Trophoblast cell (in vitro differentiated cells and primary cell): ENCODE results near the gene SNAP25.

Source experiments
- DNase-seq, 2 donors: peaks; one replicate each; pipeline ENCODE4 v3.0.0-alpha.2; 2016
- H2AFZ ChIP-seq: 2 replicates; pipeline ENCODE4 v1.6.1; 2013; ENCODE audit warnings: low read length, moderate library complexity, mild to moderate bottlenecking; ENCODE audit not compliant: insufficient read depth, poor library complexity
- H2AK5ac ChIP-seq: 2 replicates; pipeline ENCODE4 v1.6.1; 2013; ENCODE audit warnings: mild to moderate bottlenecking, low read length
- H2BK120ac ChIP-seq: 2 replicates; pipeline ENCODE4 v1.6.1; 2013; ENCODE audit warnings: low read length, mild to moderate bottlenecking, moderate library complexity; ENCODE audit not compliant: insufficient read depth, poor library complexity
- H2BK12ac ChIP-seq: 2 replicates; pipeline ENCODE4 v1.6.1; 2013; ENCODE audit warnings: mild to moderate bottlenecking, low read length, moderate library complexity
- H2BK5ac ChIP-seq: 2 replicates; pipeline ENCODE4 v1.6.1; 2013; ENCODE audit warnings: low read length, low read depth, moderate library complexity, mild to moderate bottlenecking; ENCODE audit not compliant: poor library complexity
- H3K14ac ChIP-seq: 2 replicates; pipeline ENCODE4 v1.6.1; 2013; ENCODE audit warnings: mild to moderate bottlenecking, low read length
- H3K18ac ChIP-seq: 2 replicates; pipeline ENCODE4 v1.6.1; 2013; ENCODE audit warnings: mild to moderate bottlenecking, low read length
- H3K23ac ChIP-seq: 2 replicates; pipeline ENCODE4 v1.6.1; 2013; ENCODE audit warnings: low read length
- H3K27ac ChIP-seq: 2 replicates; pipeline ENCODE4 v1.5.1; 2013; ENCODE audit warnings: low read depth, mild to moderate bottlenecking, inconsistent platforms, low read length, moderate library complexity
- H3K27me3 ChIP-seq: 2 replicates; pipeline ENCODE4 v1.6.1; 2013; ENCODE audit warnings: inconsistent platforms, mild to moderate bottlenecking, low read length, moderate library complexity; ENCODE audit not compliant: insufficient read depth
- H3K36me3 ChIP-seq, 2 experiments: 1 replicate in 1 of 2; 2 replicates in 1 of 2; pipeline ENCODE4 v1.6.1; 2013; ENCODE audit warnings: low read length in 2 of 2, mild to moderate bottlenecking in 2 of 2, moderate library complexity in 1 of 2; ENCODE audit not compliant: insufficient read depth in 2 of 2, control insufficient read depth in 1 of 2
- H3K4ac ChIP-seq: 2 replicates; pipeline ENCODE4 v1.6.1; 2013; ENCODE audit warnings: low read depth, mild to moderate bottlenecking, low read length, moderate library complexity
- H3K4me1 ChIP-seq, 2 experiments: 1 replicate in 1 of 2; 2 replicates in 1 of 2; pipeline ENCODE4 v1.6.1; 2013; ENCODE audit warnings: low read length in 2 of 2, mild to moderate bottlenecking in 2 of 2, moderate library complexity in 1 of 2; ENCODE audit not compliant: insufficient read depth in 2 of 2, control insufficient read depth in 1 of 2
- H3K4me2 ChIP-seq: 2 replicates; pipeline ENCODE4 v1.6.1; 2013; ENCODE audit warnings: inconsistent platforms, mild to moderate bottlenecking, low read length, moderate library complexity
- H3K4me3 ChIP-seq: 2 replicates; pipeline ENCODE4 v1.5.1; 2013; ENCODE audit warnings: mild to moderate bottlenecking, low read depth, low read length, inconsistent platforms
- H3K79me1 ChIP-seq: one replicate; pipeline ENCODE4 v1.6.1; 2013; ENCODE audit warnings: low read length
- H3K79me2 ChIP-seq: 2 replicates; pipeline ENCODE4 v1.6.1; 2013; ENCODE audit warnings: low read length, mild to moderate bottlenecking; ENCODE audit not compliant: control insufficient read depth, insufficient read depth, poor library complexity
- H3K9ac ChIP-seq: 2 replicates; pipeline ENCODE4 v1.6.1; 2013; ENCODE audit warnings: mild to moderate bottlenecking, low read length
- H3K9me3 ChIP-seq: 2 replicates; pipeline ENCODE4 v1.6.1; 2013; ENCODE audit warnings: low read depth, mild to moderate bottlenecking, control low read depth, inconsistent platforms, low read length; ENCODE audit not compliant: insufficient read depth
- H4K12ac ChIP-seq: 2 replicates; pipeline ENCODE4 v1.6.1; 2013; ENCODE audit warnings: low read depth, mild to moderate bottlenecking, low read length, moderate library complexity
- H4K8ac ChIP-seq: 2 replicates; pipeline ENCODE4 v1.6.1; 2013; ENCODE audit warnings: low read depth, mild to moderate bottlenecking, low read length, moderate library complexity
- H4K91ac ChIP-seq: one replicate; pipeline ENCODE4 v1.6.1; 2013; ENCODE audit warnings: low read depth, mild to moderate bottlenecking, low read length, moderate library complexity
- WGBS: extraction: QIAGEN DNeasy Blood & Tissue Kit; methylation state at CpG from one replicate; pipeline ENCODE4 v1.1.7; 2013; ENCODE audit warnings: missing lambda C conversion rate; ENCODE audit not compliant: insufficient read length, insufficient coverage; ENCODE audit errors: extremely low coverage; 5-methylcytosine and 5-hydroxymethylcytosine counted together

The SNAP25 gene

GRCh38 chr20:10288421-10288820 lies 69.8 kb downstream of the SNAP25 start:
- Histone ChIP-seq H4K8ac (no peak overlapping the region), H2BK12ac (no peak overlapping the region), H3K23ac (no peak overlapping the region), H3K14ac (no peak overlapping the region), H3K36me3 (no peaks in the 10 kb centered on the region), H3K4me1 (no peaks in the 10 kb centered on the region), H3K4me3 (no peak overlapping the region), H3K4ac (no peak overlapping the region), H3K9me3 (peaks cover 2% of the 10 kb centered on the region), H3K9ac (no peak overlapping the region), H2BK120ac (no peak overlapping the region), H4K12ac (no peak overlapping the region), H2AFZ (no peak overlapping the region), H4K91ac (no peak overlapping the region), H3K79me1 (peaks cover 3% of the 10 kb centered on the region), H3K27me3 (no peaks in the 10 kb centered on the region), H3K27ac (no peak overlapping the region), H3K79me2 (no peaks in the 10 kb centered on the region), H2BK5ac (no peak overlapping the region), H3K18ac (no peak overlapping the region), H2AK5ac (no peak overlapping the region), H3K4me2 (no peak overlapping the region)
- no CpG with 5 or more reads among the region's 5 CpGs for WGBS
- no peak for DNase-seq

GRCh38 chr20:10288954-10289646 lies 70.5 kb downstream of the SNAP25 start:
- H3K23ac ChIP-seq = no peak overlapping the region
- H2AFZ ChIP-seq = no peak overlapping the region
- H3K14ac ChIP-seq = peak overlapping the region; percentile 17
- H3K18ac ChIP-seq = no peak overlapping the region
- peaks cover 2% of the 10 kb centered on the region for H3K9me3 ChIP-seq
- H3K79me2 ChIP-seq = no peaks in the 10 kb centered on the region
- no CpG with 5 or more reads among the region's 5 CpGs for WGBS
- no peak overlapping the region for H3K4me2 ChIP-seq
- no peak overlapping the region for H3K4me3 ChIP-seq
- H4K12ac ChIP-seq = no peak overlapping the region
- no peak overlapping the region for H2BK5ac ChIP-seq
- H3K27ac ChIP-seq = no peak overlapping the region
- no peak overlapping the region for H3K4ac ChIP-seq
- no peaks in the 10 kb centered on the region for H3K4me1 ChIP-seq
- no peak overlapping the region for H4K8ac ChIP-seq
- H3K27me3 ChIP-seq = no peaks in the 10 kb centered on the region
- no peak overlapping the region for H2AK5ac ChIP-seq
- DNase-seq = no peak
- H2BK120ac ChIP-seq = peak overlapping the region; percentile 43
- no peak overlapping the region for H4K91ac ChIP-seq
- no peak overlapping the region for H3K9ac ChIP-seq
- peaks cover 3% of the 10 kb centered on the region for H3K79me1 ChIP-seq
- H2BK12ac ChIP-seq = no peak overlapping the region
- no peaks in the 10 kb centered on the region for H3K36me3 ChIP-seq

GRCh38 chr20:10291568-10292248 lies 73.1 kb downstream of the SNAP25 start:
- H3K27ac ChIP-seq = no peak overlapping the region
- H3K36me3 ChIP-seq = no peaks in the 10 kb centered on the region
- H3K4me3 ChIP-seq = no peak overlapping the region
- DNase-seq = peak in 1 of 2 donors; percentile 19
- H2BK12ac ChIP-seq = no peak overlapping the region
- H3K4me1 ChIP-seq = no peaks in the 10 kb centered on the region
- H3K23ac ChIP-seq = no peak overlapping the region
- no peak overlapping the region for H2BK120ac ChIP-seq
- H2BK5ac ChIP-seq = no peak overlapping the region
- no peaks in the 10 kb centered on the region for H3K27me3 ChIP-seq
- H4K12ac ChIP-seq = no peak overlapping the region
- no peak overlapping the region for H2AK5ac ChIP-seq
- H3K14ac ChIP-seq = no peak overlapping the region
- H3K9ac ChIP-seq = no peak overlapping the region
- peaks cover 2% of the 10 kb centered on the region for H3K9me3 ChIP-seq
- H3K18ac ChIP-seq = no peak overlapping the region
- H3K4me2 ChIP-seq = no peak overlapping the region
- no peaks in the 10 kb centered on the region for H3K79me2 ChIP-seq
- H3K4ac ChIP-seq = no peak overlapping the region
- no CpG with 5 or more reads among the region's 2 CpGs for WGBS
- H4K8ac ChIP-seq = no peak overlapping the region
- H3K79me1 ChIP-seq = peaks cover 3% of the 10 kb centered on the region
- no peak overlapping the region for H2AFZ ChIP-seq
- H4K91ac ChIP-seq = no peak overlapping the region

GRCh38 chr20:10297223-10297622 lies 78.6 kb downstream of the SNAP25 start:
- Histone ChIP-seq H4K12ac (no peak overlapping the region), H3K4me1 (no peaks in the 10 kb centered on the region), H3K18ac (no peak overlapping the region), H3K9me3 (peaks cover 2% of the 10 kb centered on the region), H3K36me3 (no peaks in the 10 kb centered on the region), H2BK12ac (no peak overlapping the region), H2AK5ac (no peak overlapping the region), H3K27me3 (no peaks in the 10 kb centered on the region), H3K14ac (no peak overlapping the region), H3K23ac (no peak overlapping the region), H3K27ac (no peak overlapping the region), H2BK5ac (no peak overlapping the region), H4K91ac (no peak overlapping the region), H3K4ac (no peak overlapping the region), H3K4me2 (no peak overlapping the region), H3K79me1 (no peaks in the 10 kb centered on the region), H2BK120ac (no peak overlapping the region), H3K79me2 (no peaks in the 10 kb centered on the region), H4K8ac (no peak overlapping the region), H2AFZ (no peak overlapping the region), H3K4me3 (no peak overlapping the region), H3K9ac (no peak overlapping the region)
- no CpG with 5 or more reads among the region's 1 CpG for WGBS
- DNase-seq = no peak
